ENCODE data around the gene SOX6. TPM values are rescaled to one million over a fixed set of nuclear protein-coding genes. Genes with fewer than 3 reads are reported as not detected.

Gene SOX6
- total RNA-seq, 1 experiment from 2014 or later: 0.21 TPM

GRCh38 chr11:16310943-16311342, 45.4 kb downstream of the SOX6 start:
- Histone ChIP-seq H3K4me3 (ENCODE audit: low read depth in 2 of 2, low read length in 2 of 2) (no peak overlapping the region), H3K4me1 (ENCODE audit: control insufficient read depth, insufficient read depth, low read length) (no peaks in the 10 kb centered on the region), H3K27me3 (ENCODE audit: control insufficient read depth, insufficient read depth, low read length) (no peaks in the 10 kb centered on the region), H3K36me3 (ENCODE audit: control insufficient read depth, insufficient read depth, low read length) (no peaks in the 10 kb centered on the region), H3K27ac (ENCODE audit: low read length) (no peak overlapping the region), H3K9me3 (ENCODE audit: control insufficient read depth, insufficient read depth, low read depth, low read length) (no peaks in the 10 kb centered on the region)
- in situ Hi-C loops (cut with HindIII; ENCODE audit: low pct_unique_long_range_greater_than_20kb, low sequenced_read_pairs) (no loop called here), intact Hi-C loops (cut with micrococcal nuclease; ENCODE audit: unreplicated experiment) (no loop called here)
- ChIA-PET POLR2A (no interaction called here), CTCF (no interaction called here)
- no peak for TF ChIP-seq SIN3A (IDR thresholded peaks at IDR 0.05; ENCODE audit: borderline replicate concordance, insufficient read depth, low read depth, low read length)
- TF ChIP-seq TCF7L2 (IDR thresholded peaks at IDR 0.05; ENCODE audit: low read depth, low read length): no peak
- no peak for TF ChIP-seq CTCF (IDR thresholded peaks at IDR 0.05)
- no TSS peak for BruUV-seq (replicated peaks)
- ATAC-seq (no peak), DNase-seq (ENCODE audit: low read depth, low spot score) (no peak)

GRCh38 chr11:16309226-16309625, 47.1 kb downstream of the SOX6 start:
- no peak overlapping the region for H3K27ac ChIP-seq (ENCODE audit: low read length)
- CTCF ChIA-PET: no interaction called here
- intact Hi-C loops (cut with micrococcal nuclease; ENCODE audit: unreplicated experiment): no loop called here
- H3K9me3 ChIP-seq (ENCODE audit: control insufficient read depth, insufficient read depth, low read depth, low read length): no peaks in the 10 kb centered on the region
- no peak for ATAC-seq
- POLR2A ChIA-PET: no interaction called here
- no TSS peak for BruUV-seq (replicated peaks)
- DNase-seq (ENCODE audit: low read depth, low spot score): no peak
- H3K4me1 ChIP-seq (ENCODE audit: control insufficient read depth, insufficient read depth, low read length): no peaks in the 10 kb centered on the region
- H3K36me3 ChIP-seq (ENCODE audit: control insufficient read depth, insufficient read depth, low read length): no peaks in the 10 kb centered on the region
- TF ChIP-seq REST (IDR thresholded peaks at IDR 0.05; ENCODE audit: insufficient read depth in 1 of 2, low read depth in 2 of 2, low read length in 1 of 2) (no peak), SIN3A (IDR thresholded peaks at IDR 0.05; ENCODE audit: borderline replicate concordance, insufficient read depth, low read depth, low read length) (no peak), POLR2AphosphoS5 (IDR thresholded peaks at IDR 0.05; ENCODE audit: low read depth, low read length) (no peak), TCF7L2 (IDR thresholded peaks at IDR 0.05; ENCODE audit: low read depth, low read length) (no peak), CTCF (IDR thresholded peaks at IDR 0.05) (no peak)
- no peaks in the 10 kb centered on the region for H3K27me3 ChIP-seq (ENCODE audit: control insufficient read depth, insufficient read depth, low read length)
- in situ Hi-C loops (cut with HindIII; ENCODE audit: low pct_unique_long_range_greater_than_20kb, low sequenced_read_pairs): no loop called here
- no peak overlapping the region for H3K4me3 ChIP-seq (ENCODE audit: low read depth in 2 of 2, low read length in 2 of 2)

- intact Hi-C loops (cut with micrococcal nuclease; ENCODE audit: unreplicated experiment): no loop called here
- no peak for ATAC-seq
- no peaks in the 10 kb centered on the region for H3K4me1 ChIP-seq (ENCODE audit: control insufficient read depth, insufficient read depth, low read length)
- no peaks in the 10 kb centered on the region for H3K27me3 ChIP-seq (ENCODE audit: control insufficient read depth, insufficient read depth, low read length)
- ChIA-PET CTCF (no interaction called here), POLR2A (no interaction called here)
- in situ Hi-C loops (cut with HindIII; ENCODE audit: low pct_unique_long_range_greater_than_20kb, low sequenced_read_pairs): no loop called here
- H3K9me3 ChIP-seq (ENCODE audit: control insufficient read depth, insufficient read depth, low read depth, low read length): no peaks in the 10 kb centered on the region
- DNase-seq (ENCODE audit: low read depth, low spot score): no peak
- no peaks in the 10 kb centered on the region for H3K36me3 ChIP-seq (ENCODE audit: control insufficient read depth, insufficient read depth, low read length)
- H3K4me3 ChIP-seq (ENCODE audit: low read depth in 2 of 2, low read length in 2 of 2): no peak overlapping the region
- BruUV-seq (replicated peaks): no TSS peak
- no peak overlapping the region for H3K27ac ChIP-seq (ENCODE audit: low read length)
- no peak for TF ChIP-seq SIN3A (IDR thresholded peaks at IDR 0.05; ENCODE audit: borderline replicate concordance, insufficient read depth, low read depth, low read length)
- TF ChIP-seq CTCF (IDR thresholded peaks at IDR 0.05): no peak
- TF ChIP-seq POLR2AphosphoS5 (IDR thresholded peaks at IDR 0.05; ENCODE audit: low read depth, low read length): no peak
- TF ChIP-seq REST (IDR thresholded peaks at IDR 0.05; ENCODE audit: insufficient read depth in 1 of 2, low read depth in 2 of 2, low read length in 1 of 2): no peak
- TF ChIP-seq TCF7L2 (IDR thresholded peaks at IDR 0.05; ENCODE audit: low read depth, low read length): no peak
Measured at GRCh38 chr11:16301462-16301861, 54.9 kb downstream of the SOX6 start.
